ENCODE measurements around the gene EPG5. TPM values are rescaled to one million over a fixed set of nuclear protein-coding genes. Genes with fewer than 3 reads are reported as not detected.
A peak's percentile ranks its signal among the peaks of the same experiment; 100 is the strongest.

The EPG5 gene
- total RNA-seq, 1 donor, result 161 TPM

- no peak for DNase-seq (ENCODE audit: low read depth)
- no peak for TF ChIP-seq CTCF (IDR thresholded peaks at IDR 0.05; ENCODE audit: insufficient read depth, low read depth, low read length)
- H3K4me3 ChIP-seq (ENCODE audit: low read depth, low read length), result no peak overlapping the region
Observed at GRCh38 chr18:45889419-45890064, 77.6 kb downstream of the EPG5 start.

- no peak for DNase-seq (ENCODE audit: low read depth)
- H3K4me3 ChIP-seq (ENCODE audit: low read depth, low read length), result no peak overlapping the region
- no peak for TF ChIP-seq CTCF (IDR thresholded peaks at IDR 0.05; ENCODE audit: insufficient read depth, low read depth, low read length)
Observed at GRCh38 chr18:45887585-45887984, 79.5 kb downstream of the EPG5 start.

- TF ChIP-seq CTCF (IDR thresholded peaks at IDR 0.05; ENCODE audit: insufficient read depth, low read depth, low read length), result no peak
- H3K4me3 ChIP-seq (ENCODE audit: low read depth, low read length), result no peak overlapping the region
- DNase-seq (ENCODE audit: low read depth), result no peak
Observed at GRCh38 chr18:45880876-45881558, 86.1 kb downstream of the EPG5 start.

GRCh38 chr18:45879681-45880655 is 87.2 kb downstream of the EPG5 start:
- TF ChIP-seq CTCF (IDR thresholded peaks at IDR 0.05; ENCODE audit: insufficient read depth, low read depth, low read length), result peak; percentile 97
- DNase-seq (ENCODE audit: low read depth), result peak; percentile 61
- H3K4me3 ChIP-seq (ENCODE audit: low read depth, low read length), result no peak overlapping the region

GRCh38 chr18:45877403-45877802 is 89.7 kb downstream of the EPG5 start:
- H3K4me3 ChIP-seq (ENCODE audit: low read depth, low read length), result no peak overlapping the region
- no peak for DNase-seq (ENCODE audit: low read depth)
- no peak for TF ChIP-seq CTCF (IDR thresholded peaks at IDR 0.05; ENCODE audit: insufficient read depth, low read depth, low read length)

GRCh38 chr18:45876161-45876560 is 91.0 kb downstream of the EPG5 start:
- no peak for TF ChIP-seq CTCF (IDR thresholded peaks at IDR 0.05; ENCODE audit: insufficient read depth, low read depth, low read length)
- DNase-seq (ENCODE audit: low read depth), result no peak
- no peak overlapping the region for H3K4me3 ChIP-seq (ENCODE audit: low read depth, low read length)

Data from fibroblast of villous mesenchyme (primary cell).